PC-9 (cell line): ENCODE measurements around the gene CHMP1B. TPM values are rescaled to one million over a fixed set of nuclear protein-coding genes. Genes with fewer than 3 reads are reported as not detected.

Experiments
- BruUV-seq: library from RNA; stranded (reverse); fragments of 400-500 nt; replicated peaks from 2 replicates; lab custom pipeline; 2021; lab: Mats Ljungman, UMichigan
- CTCF ChIA-PET: fragments of 300-600 bp; sonication (Branson Sonifier 250); formaldehyde crosslinking; loops from one replicate; lab custom pipeline; 2022; ENCODE audit warnings: antibody characterized with exemption; lab: Charles Lee
- POLR2A ChIA-PET: fragments of 300-600 bp; sonication (Branson Sonifier 250); formaldehyde crosslinking; loops from one replicate; lab custom pipeline; 2022; ENCODE audit warnings: antibody characterized with exemption; ENCODE audit not compliant: unreplicated experiment; lab: Charles Lee
- DNase-seq, 2 experiments: peaks; one replicate each; pipeline versions ENCODE4 v3.0.0 to v3.0.0-alpha.2; 2015 to 2022; ENCODE audit warnings: mixed read lengths in 1 of 2
- H2AFZ ChIP-seq: fragments of 200-600 bp; sonication (generic); 2 replicates; pipeline ENCODE4 v1.8.1; 2017; ENCODE audit warnings: antibody characterized with exemption
- H3F3A ChIP-seq: fragments of 200-600 bp; sonication (generic); 2 replicates; pipeline ENCODE4 v1.8.1; 2017; ENCODE audit warnings: antibody characterized with exemption, mild to moderate bottlenecking, low read depth; ENCODE audit not compliant: insufficient read depth
- H3K27ac ChIP-seq: fragments of 200-600 bp; sonication (generic); 2 replicates; pipeline ENCODE4 v1.6.1; 2016; ENCODE audit warnings: mixed run types
- H3K27me3 ChIP-seq: fragments of 200-600 bp; sonication (generic); 2 replicates; pipeline ENCODE4 v1.6.1; 2016; ENCODE audit warnings: low read depth, mixed run types; ENCODE audit not compliant: insufficient read depth
- H3K36me3 ChIP-seq: fragments of 200-600 bp; sonication (generic); 2 replicates; pipeline ENCODE4 v1.6.1; 2016; ENCODE audit warnings: low read depth, mixed run types
- H3K4me1 ChIP-seq: fragments of 200-600 bp; sonication (generic); replicated peaks from 2 replicates; pipeline ENCODE4 v1.6.1; 2016; ENCODE audit warnings: mixed run types; ENCODE audit not compliant: insufficient read depth
- H3K4me2 ChIP-seq: fragments of 200-600 bp; sonication (generic); 2 replicates; pipeline ENCODE4 v1.6.1; 2017; ENCODE audit warnings: mixed run types
- H3K4me3 ChIP-seq: fragments of 200-600 bp; sonication (generic); 2 replicates; pipeline ENCODE4 v1.6.1; 2016; ENCODE audit warnings: mixed run types
- H3K79me2 ChIP-seq: fragments of 200-600 bp; sonication (generic); 2 replicates; pipeline ENCODE4 v1.6.1; 2017; ENCODE audit warnings: low read depth, mixed run types
- H3K9me2 ChIP-seq: fragments of 200-600 bp; sonication (generic); 2 replicates; pipeline ENCODE4 v1.8.1; 2017; ENCODE audit warnings: mild to moderate bottlenecking; ENCODE audit not compliant: insufficient read depth
- H3K9me3 ChIP-seq: fragments of 200-600 bp; sonication (generic); 2 replicates; pipeline ENCODE4 v1.8.1; 2016; ENCODE audit warnings: low read depth; ENCODE audit not compliant: insufficient read depth
- H4K20me1 ChIP-seq: fragments of 200-600 bp; sonication (generic); 2 replicates; pipeline ENCODE4 v1.8.1; 2017; ENCODE audit not compliant: insufficient read depth
- EZH2 ChIP-seq: fragments of 200-600 bp; sonication (generic); IDR thresholded peaks from 2 replicates; pipeline ENCODE4 v1.8.0; 2017; ENCODE audit warnings: antibody characterized with exemption, low read depth
- intact Hi-C: fragments of 100-400 bp; cut with micrococcal nuclease; formaldehyde crosslinking; loops from one replicate; pipeline ENCODE4 v1.10.0; 2022; ENCODE audit not compliant: unreplicated experiment
- total RNA-seq: library from RNA; stranded (reverse); gene quantifications from 2 replicates; pipeline ENCODE4 v1.2.3, GENCODE V29; 2021
- TF ChIP-seq, protein P1 (sequence below): fragments of 200-600 bp; sonication (generic); conservative IDR thresholded peaks from 2 replicates; pipeline ENCODE4 v1.6.1; 2017; ENCODE audit warnings: mixed run types, antibody characterized with exemption, mild to moderate bottlenecking, moderate library complexity

The CHMP1B gene
- total RNA-seq, 1 experiment from 2014 or later, result 68.0 TPM

GRCh38 chr18:11820697-11821096, 30.5 kb upstream of the CHMP1B start:
- no peak for DNase-seq
- no peaks in the 10 kb centered on the region for H4K20me1 ChIP-seq
- ChIA-PET CTCF (no interaction called here), POLR2A (no interaction called here)
- no peaks in the 10 kb centered on the region for H3K9me2 ChIP-seq
- H3K4me3 ChIP-seq, result no peak overlapping the region
- no peaks in the 10 kb centered on the region for H3F3A ChIP-seq
- no peaks in the 10 kb centered on the region for H3K27me3 ChIP-seq
- H3K79me2 ChIP-seq, result no peaks in the 10 kb centered on the region
- BruUV-seq, result no TSS peak
- TF ChIP-seq EZH2, result no peak
- TF ChIP-seq, protein P1, sequence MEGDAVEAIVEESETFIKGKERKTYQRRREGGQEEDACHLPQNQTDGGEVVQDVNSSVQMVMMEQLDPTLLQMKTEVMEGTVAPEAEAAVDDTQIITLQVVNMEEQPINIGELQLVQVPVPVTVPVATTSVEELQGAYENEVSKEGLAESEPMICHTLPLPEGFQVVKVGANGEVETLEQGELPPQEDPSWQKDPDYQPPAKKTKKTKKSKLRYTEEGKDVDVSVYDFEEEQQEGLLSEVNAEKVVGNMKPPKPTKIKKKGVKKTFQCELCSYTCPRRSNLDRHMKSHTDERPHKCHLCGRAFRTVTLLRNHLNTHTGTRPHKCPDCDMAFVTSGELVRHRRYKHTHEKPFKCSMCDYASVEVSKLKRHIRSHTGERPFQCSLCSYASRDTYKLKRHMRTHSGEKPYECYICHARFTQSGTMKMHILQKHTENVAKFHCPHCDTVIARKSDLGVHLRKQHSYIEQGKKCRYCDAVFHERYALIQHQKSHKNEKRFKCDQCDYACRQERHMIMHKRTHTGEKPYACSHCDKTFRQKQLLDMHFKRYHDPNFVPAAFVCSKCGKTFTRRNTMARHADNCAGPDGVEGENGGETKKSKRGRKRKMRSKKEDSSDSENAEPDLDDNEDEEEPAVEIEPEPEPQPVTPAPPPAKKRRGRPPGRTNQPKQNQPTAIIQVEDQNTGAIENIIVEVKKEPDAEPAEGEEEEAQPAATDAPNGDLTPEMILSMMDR, result no peak
- no peaks in the 10 kb centered on the region for H3K9me3 ChIP-seq
- intact Hi-C loops, result no loop called here
- H3K36me3 ChIP-seq, result no peaks in the 10 kb centered on the region
- H3K27ac ChIP-seq, result no peak overlapping the region
- H3K4me1 ChIP-seq, result no peaks in the 10 kb centered on the region
- no peak overlapping the region for H3K4me2 ChIP-seq
- no peak overlapping the region for H2AFZ ChIP-seq

DNA sequence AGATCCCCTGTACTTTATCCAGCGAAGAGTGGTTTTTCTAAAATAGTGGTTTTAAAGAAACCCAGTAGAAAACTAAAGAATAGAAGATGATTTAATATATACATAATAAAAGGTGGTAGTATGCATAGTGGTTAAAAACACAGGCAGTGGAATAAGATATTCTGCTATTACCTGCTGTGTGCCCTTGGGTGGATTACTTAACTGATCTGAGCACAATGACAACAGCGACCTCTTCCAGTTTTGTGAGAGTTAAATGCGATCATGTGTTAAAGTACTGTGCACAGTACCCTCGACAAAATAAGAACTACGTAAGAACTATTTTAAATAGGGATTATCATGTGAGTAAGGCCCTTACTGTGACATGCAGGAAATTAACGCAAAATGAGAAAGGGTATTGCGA, 30.0 kb upstream of the CHMP1B start:
- H3K9me3 ChIP-seq, result no peaks in the 10 kb centered on the region
- TF ChIP-seq, protein P1, result no peak
- TF ChIP-seq EZH2, result no peak
- ChIA-PET POLR2A (no interaction called here), CTCF (no interaction called here)
- H3K4me3 ChIP-seq, result no peak overlapping the region
- H3K4me1 ChIP-seq, result no peaks in the 10 kb centered on the region
- H3K27ac ChIP-seq, result no peak overlapping the region
- DNase-seq, result no peak
- intact Hi-C loops, result no loop called here
- no peaks in the 10 kb centered on the region for H3K9me2 ChIP-seq
- no peaks in the 10 kb centered on the region for H4K20me1 ChIP-seq
- H3K36me3 ChIP-seq, result no peaks in the 10 kb centered on the region
- H3K79me2 ChIP-seq, result no peaks in the 10 kb centered on the region
- no peaks in the 10 kb centered on the region for H3K27me3 ChIP-seq
- H3F3A ChIP-seq, result no peaks in the 10 kb centered on the region
- no peak overlapping the region for H3K4me2 ChIP-seq
- H2AFZ ChIP-seq, result no peak overlapping the region
- BruUV-seq, result no TSS peak

DNA sequence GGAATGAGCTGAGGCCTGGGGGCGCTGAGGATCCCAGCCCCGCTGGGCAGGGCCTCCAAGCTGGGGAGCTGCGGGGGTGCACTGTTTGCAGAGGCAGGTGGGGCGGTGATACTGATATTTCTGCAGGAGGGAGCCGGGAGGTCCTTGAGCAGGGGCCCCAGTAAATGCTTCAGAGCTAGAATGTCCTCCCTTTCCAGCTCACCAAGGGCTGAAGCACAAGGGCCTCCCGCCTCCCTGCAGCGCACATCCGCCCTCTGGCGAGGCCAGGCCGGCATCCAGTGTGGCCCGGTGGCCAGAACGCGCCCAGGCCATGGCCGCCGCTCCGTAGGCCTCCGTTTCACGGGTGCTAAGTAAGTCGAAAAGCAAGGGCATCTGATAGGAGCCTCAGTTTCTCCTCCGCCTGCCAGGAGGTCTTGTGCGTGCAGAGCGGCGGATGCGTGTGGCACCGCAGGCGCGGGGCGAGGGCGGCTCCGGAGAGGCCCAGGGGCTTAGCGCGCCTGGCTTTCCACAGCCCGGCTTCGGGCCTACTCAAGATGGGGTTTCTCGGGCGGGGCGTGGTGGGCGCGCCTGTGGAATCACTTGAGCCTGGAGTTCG, 29.5 kb upstream of the CHMP1B start:
- TF ChIP-seq EZH2, result no peak
- TF ChIP-seq, protein P1, result no peak
- Histone ChIP-seq H4K20me1 (no peaks in the 10 kb centered on the region), H3K79me2 (no peaks in the 10 kb centered on the region), H3K27ac (no peak overlapping the region), H3K9me2 (no peaks in the 10 kb centered on the region), H3K27me3 (no peaks in the 10 kb centered on the region), H2AFZ (no peak overlapping the region), H3K4me3 (no peak overlapping the region), H3K9me3 (no peaks in the 10 kb centered on the region), H3K4me1 (no peaks in the 10 kb centered on the region), H3F3A (no peaks in the 10 kb centered on the region), H3K36me3 (no peaks in the 10 kb centered on the region), H3K4me2 (no peak overlapping the region)
- DNase-seq, result no peak
- POLR2A ChIA-PET, result no interaction called here
- intact Hi-C loops, result no loop called here
- CTCF ChIA-PET, result no interaction called here
- no TSS peak for BruUV-seq
